ENCODE data around the gene GXYLT1.
"Not testable (repeated sequence)": the region's sequence is repeated elsewhere in the genome, so short reads cannot be mapped to it uniquely, and the experiment has no call there.

The GXYLT1 gene

GRCh38 chr12:42091769-42092168 is 52.9 kb downstream of the GXYLT1 start:
- DNase-seq: no peak

GRCh38 chr12:42090899-42091298 is 53.8 kb downstream of the GXYLT1 start:
- DNase-seq: no peak

DNA sequence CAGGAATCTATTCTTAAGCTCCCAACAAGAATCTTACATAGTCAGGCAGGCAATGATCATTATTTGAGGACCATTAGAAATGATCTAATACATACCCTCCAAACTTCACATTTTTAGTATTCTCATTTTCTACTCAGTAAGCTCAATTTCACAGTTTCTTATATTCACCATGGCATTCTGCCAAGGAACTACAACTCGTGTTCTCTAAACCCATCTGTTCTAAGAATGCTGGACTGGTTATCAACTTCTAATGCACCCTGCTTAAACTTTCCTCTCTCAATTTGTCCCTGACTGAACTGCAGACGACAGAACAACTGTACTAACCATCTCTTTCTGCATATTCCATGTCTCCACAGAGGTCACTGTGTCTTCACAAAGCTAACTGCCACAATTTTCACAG is 58.6 kb downstream of the GXYLT1 start:
- no peak for DNase-seq

GRCh38 chr12:42085594-42085993 is 59.1 kb downstream of the GXYLT1 start:
- DNase-seq: no peak

GRCh38 chr12:42084522-42084921 is 60.2 kb downstream of the GXYLT1 start:
- no peak for DNase-seq

- no peak for DNase-seq
Observed at GRCh38 chr12:42076976-42077375, 67.7 kb downstream of the GXYLT1 start.

DNA sequence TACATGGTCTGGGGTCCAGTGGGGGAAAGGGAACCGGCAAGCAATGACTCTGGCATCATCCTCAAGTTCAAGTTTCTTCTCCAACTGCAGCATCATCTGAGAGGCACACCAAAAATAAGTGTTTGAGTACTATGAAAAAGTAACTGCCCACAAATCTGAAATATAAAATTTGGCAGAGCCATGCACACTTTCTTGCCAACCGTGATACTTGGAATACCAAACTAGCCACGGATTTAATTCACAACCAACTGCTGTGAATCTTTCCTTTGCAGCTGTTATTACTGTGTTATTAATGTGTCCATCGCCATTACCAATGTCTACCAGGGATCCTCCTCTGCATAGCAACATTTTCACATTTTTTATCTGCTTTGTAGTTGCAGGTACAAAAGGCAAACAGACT is 74.6 kb downstream of the GXYLT1 start:
- DNase-seq: no peak

DNA sequence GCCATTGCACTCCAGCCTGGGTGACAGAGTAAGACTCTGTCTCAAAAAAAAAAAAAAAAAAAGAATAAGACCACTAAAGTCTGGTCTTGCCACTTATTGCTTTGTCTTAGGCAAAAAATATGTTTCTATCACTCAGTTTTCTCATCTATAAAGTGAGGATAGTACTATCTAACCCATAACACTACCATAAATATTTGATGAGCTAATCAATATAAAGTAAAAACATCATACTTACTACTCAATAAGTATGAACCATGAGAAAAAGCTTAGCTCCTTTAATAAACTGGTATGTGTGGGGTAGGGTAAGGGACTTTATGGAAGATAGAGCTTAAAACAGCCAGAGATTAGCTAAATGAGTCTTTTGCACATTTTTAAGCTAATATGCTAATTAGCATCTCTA is 85.5 kb downstream of the GXYLT1 start:
- no peak for DNase-seq

GRCh38 chr12:42056130-42056529 is 88.5 kb downstream of the GXYLT1 start:
- no peak for DNase-seq

DNA sequence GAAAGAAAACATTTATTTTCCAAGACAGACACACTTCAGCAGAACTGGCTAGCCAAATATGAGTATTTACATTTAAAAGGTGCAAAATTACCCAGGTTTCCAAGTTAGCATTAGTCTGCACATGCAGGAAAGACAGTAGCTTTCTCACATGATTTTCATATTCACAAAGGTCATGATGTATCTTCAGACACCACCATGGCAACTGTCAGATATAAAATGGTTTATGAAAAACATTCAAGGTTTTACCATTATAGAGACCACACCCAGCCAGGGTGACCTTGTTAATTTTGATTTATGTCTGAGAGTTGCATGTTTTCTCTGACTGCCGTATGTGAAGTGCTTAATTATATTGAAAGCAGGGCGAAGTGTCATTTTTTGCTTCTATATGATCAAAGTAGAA is 91.2 kb downstream of the GXYLT1 start:
- DNase-seq: no peak

- DNase-seq: not testable (repeated sequence)
Observed at GRCh38 chr12:42048980-42049379, 95.7 kb downstream of the GXYLT1 start.

DNA sequence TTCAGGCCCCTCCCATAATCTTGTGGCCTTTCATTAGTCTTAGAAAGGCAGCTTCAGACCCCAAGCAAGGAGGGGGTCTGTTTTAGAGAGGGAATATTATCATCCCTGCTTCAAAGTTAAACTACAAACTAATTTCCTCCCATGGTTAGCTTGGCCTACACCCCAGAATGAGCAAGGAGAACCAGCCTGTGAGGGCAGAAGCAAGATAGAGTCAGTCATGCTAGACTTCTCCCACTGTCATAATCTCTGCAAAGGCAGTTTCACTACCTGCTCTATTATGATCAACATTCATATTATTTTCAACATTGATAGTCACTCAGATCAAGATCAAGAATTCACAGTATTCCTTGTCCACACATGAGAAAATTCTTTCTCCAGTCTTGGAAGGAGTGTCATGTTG is 105.1 kb downstream of the GXYLT1 start:
- DNase-seq: no peak

GRCh38 chr12:42039176-42039575 is 105.5 kb downstream of the GXYLT1 start:
- DNase-seq: no peak

DNA sequence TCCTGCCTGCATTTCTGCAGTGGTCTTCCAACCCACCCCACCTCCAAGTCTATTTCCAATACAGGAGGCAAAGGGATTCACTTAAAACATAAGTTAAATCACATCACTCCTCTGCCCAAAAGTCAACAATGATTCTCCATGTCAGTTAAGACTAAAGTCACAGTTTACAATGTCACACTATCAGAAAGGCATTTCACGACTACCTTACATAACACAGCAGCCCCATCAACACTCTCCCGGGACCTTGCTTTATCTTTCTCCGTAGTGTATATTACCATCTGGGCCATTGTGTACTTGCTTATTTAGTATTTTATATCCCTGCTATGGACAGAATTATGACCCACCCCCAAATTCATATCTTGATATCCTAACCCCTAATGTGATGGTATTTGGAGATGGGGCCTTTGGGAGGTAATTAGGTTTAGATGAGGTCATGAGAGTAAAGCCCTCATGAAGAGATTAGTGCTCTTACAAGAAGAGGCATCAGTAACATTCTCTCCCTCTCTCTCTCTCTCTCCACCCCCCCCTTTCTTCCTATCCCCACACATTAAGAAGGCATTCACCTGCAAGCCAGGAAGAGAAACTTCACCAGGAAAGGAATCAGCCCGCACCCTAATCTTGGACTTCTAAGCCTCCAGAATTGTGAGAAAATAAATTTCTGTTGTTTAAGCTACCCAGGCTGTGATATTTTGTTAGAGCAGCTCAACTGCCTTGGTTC is 112.7 kb downstream of the GXYLT1 start:
- DNase-seq: no peak

All from activated naive CD4-positive, alpha-beta T cell (primary cell).